Activated CD8-positive, alpha-beta memory T cell treated with anti-CD3 and anti-CD28 coated beads for 36 hours (primary cell): Measurements from ENCODE around the gene DUSP9. TPM values are rescaled to one million over a fixed set of nuclear protein-coding genes. Genes with fewer than 3 reads are reported as not detected.

ENCODE experiments used
- CTCF ChIA-PET: fragments of 350-600 bp; sonication (Branson Sonifier 250); formaldehyde crosslinking; loops from one replicate; lab custom pipeline; 2021; ENCODE audit warnings: antibody characterized with exemption; lab: Charles Lee
- POLR2A ChIA-PET: fragments of 350-600 bp; sonication (Branson Sonifier 250); formaldehyde crosslinking; loops from one replicate; lab custom pipeline; 2021; ENCODE audit warnings: antibody characterized with exemption; lab: Charles Lee
- total RNA-seq, 2 experiments: library from RNA; stranded (reverse); gene quantifications; one replicate each; pipeline ENCODE4 v1.2.3, GENCODE V29; 2021

Gene DUSP9
- total RNA-seq, 2 experiments from 2014 or later = 0.11 to 0.15 TPM

- ChIA-PET CTCF (no interaction called here), POLR2A (no interaction called here)
These were observed 13.3 kb upstream of the DUSP9 start for GRCh38 chrX:153633607-153634180.

DNA sequence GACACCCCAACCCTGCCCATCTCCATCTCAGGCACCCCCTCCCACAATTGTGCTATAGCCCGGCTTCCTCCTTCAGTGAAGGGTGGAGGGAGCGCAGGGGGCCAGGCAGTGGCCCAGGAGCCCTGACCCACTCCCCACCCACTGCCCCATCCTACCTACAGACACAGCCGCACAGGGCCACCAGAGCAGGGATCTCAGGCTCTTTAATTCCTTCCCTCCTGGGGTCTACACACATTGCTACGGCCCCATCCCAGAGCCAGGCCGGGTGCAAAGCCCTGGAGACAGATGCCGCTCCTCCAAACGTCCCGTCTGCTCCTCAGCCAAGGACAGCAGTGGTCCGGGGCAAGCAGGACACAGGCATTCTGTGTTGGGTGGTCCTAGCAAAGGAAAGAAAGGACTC is 12.8 kb upstream of the DUSP9 start:
- ChIA-PET POLR2A (no interaction called here), CTCF (no interaction called here)

DNA sequence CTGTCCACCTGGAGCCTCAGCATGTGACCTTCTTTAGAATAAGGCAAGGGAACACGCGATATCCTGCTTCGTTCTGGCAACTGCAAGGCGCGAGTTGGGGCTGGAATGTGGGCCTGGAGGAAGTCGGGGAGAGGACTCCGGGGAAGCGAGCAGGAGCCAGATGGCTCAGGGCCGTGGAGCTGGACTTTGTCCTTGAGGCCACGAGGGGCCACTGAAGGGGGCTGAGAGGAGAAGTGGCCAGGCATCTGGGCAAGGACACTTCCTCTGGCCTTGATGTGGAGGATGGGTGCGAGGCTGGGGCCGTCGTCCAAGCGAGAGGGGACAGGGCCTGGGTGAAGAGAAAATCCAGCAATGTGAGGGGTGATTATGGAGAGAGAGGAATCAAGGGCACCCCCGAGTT is 12.2 kb upstream of the DUSP9 start:
- POLR2A ChIA-PET = no interaction called here
- CTCF ChIA-PET = no interaction called here

DNA sequence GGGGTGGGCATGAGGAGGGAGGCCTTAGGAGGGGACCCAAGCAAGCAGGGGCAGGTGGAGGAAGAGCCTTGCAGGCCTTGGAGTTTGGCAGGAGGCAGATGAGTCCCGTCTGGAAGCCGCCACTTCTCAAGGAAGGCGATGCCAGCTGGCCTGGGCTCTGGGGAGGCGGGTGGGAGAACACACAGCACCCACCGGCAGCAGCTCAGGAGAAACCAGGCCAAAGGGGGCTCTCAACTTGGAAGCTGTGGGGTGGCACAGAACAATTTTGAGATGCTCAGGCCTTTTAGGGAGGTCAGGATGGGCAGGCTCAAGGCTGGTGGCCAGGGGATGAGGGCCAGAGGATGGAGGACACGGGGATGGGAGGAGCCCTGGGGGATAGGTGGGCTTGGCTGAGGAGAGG is 11.6 kb upstream of the DUSP9 start:
- ChIA-PET CTCF (no interaction called here), POLR2A (no interaction called here)

DNA sequence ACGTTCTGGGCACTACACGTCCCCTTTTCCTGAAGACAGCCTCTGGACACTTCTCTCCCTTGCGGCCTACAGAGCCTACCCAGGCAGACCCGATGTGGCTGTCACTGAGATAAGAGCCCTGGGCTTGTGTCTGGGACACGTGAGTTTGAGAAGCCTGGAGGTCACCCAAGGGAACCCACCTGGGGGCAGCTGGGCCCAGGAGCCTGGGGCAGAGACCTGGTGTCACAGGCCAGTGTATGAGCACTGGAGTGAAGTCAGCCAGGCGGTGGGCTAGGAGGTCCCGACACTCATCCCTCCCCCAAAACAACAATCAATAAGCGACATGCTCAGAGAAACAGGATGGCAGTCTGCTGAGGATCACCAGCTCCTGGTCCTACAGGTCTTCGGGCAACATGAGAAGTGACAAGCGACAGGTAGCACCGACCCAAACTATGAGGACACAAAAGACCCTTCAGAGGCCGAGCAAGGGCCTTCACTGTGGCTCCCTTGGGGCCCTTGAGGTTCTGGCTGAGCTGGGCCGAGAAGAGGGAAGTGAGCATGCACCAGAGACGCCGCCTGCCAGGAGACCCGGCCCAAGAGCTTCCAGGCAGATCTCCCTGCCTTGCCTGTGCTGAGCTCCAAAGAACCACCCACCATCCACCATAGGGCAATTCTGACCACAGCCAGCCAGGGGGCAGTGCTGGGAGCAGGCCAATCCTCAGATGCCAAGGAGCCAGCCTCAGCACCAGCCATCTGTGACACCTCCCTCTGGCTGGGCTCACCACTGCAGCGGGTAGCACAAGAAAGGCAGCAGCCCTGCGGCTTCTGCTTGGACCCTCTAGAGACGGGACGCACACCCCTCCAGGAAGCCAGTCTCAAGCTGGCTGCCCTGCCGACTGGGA is 11.0 kb upstream of the DUSP9 start:
- ChIA-PET POLR2A (no interaction called here), CTCF (interaction anchor here (0.7 to 1.3 kb wide), 4 partner anchors 9 to 34 kb away, joined by 3 to 4 read pairs (median 4); no protein-coding TSS in a partner anchor)

DNA sequence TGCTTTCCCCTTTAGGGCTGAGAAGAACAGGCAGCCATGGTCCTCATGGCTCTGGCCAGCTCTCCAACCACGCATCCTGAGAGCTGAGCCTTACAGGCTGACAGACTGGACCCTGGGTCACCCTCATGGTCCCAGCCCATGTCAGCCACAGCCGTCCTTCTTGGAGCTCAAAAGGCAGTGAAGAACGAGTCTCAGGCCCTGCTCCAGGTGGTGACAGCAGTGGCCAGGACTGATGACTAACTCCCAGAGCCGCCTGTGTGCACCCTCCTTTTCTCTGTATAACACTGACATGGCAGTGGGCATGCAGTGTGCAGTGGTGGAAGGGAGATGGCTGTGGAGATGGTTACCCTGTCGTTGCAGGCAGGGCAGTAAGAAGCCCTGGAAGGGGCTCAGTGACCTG is 10.3 kb upstream of the DUSP9 start:
- CTCF ChIA-PET = interaction anchor here (1.0 to 1.3 kb wide), 3 partner anchors 9 to 34 kb away, joined by 3 to 4 read pairs (median 4); no protein-coding TSS in a partner anchor
- POLR2A ChIA-PET = no interaction called here

DNA sequence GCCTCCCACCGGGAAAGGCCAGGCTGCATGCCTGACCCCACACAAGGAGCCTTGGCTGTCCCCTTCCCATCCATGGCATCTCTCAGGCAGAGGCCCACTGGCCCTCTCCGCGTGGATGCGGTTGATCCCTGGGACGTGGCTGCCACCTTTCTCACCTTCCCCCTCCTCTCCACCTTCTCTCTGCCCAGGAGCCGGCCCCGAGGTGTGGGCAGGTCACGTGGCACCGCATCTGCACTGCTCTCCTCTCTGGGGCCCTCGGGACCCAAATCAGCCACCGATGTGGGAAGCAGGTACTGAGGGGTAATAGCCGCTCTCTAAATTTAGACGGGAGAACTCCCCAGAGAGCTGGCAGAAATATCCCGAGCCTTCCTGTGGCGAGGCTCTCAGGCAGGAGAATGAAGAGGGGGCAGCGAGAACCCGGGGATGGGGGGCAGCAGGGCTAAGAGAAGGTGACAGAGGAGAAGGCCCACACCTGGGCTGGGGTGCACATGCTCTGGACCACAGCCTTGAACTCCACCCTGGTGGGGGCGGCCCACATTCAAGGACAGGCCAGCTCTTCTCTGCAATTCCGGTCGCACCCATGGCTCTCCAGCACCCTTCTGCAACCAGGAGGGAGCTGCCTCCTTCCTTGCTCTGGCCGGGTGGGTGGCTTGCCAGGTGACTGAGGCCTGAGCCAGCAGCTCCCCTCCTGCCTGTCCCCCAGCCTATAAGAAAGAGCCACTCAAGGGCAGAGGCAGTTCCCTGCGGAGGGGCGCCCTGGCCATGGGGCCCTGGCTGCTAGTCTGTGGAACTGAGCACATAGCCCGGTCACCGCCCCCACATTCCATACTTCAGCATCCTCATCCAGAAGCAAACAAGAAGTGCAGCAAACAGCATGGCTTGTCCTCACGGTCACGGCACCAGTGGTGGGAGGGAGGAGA is 9.6 kb upstream of the DUSP9 start:
- ChIA-PET POLR2A (no interaction called here), CTCF (interaction anchor here (1.2 to 1.3 kb wide), 2 partner anchors 9 to 33 kb away, joined by 3 to 4 read pairs; no protein-coding TSS in a partner anchor)

- CTCF ChIA-PET = no interaction called here
These were observed 9.0 kb upstream of the DUSP9 start for GRCh38 chrX:153638041-153638371.

DNA sequence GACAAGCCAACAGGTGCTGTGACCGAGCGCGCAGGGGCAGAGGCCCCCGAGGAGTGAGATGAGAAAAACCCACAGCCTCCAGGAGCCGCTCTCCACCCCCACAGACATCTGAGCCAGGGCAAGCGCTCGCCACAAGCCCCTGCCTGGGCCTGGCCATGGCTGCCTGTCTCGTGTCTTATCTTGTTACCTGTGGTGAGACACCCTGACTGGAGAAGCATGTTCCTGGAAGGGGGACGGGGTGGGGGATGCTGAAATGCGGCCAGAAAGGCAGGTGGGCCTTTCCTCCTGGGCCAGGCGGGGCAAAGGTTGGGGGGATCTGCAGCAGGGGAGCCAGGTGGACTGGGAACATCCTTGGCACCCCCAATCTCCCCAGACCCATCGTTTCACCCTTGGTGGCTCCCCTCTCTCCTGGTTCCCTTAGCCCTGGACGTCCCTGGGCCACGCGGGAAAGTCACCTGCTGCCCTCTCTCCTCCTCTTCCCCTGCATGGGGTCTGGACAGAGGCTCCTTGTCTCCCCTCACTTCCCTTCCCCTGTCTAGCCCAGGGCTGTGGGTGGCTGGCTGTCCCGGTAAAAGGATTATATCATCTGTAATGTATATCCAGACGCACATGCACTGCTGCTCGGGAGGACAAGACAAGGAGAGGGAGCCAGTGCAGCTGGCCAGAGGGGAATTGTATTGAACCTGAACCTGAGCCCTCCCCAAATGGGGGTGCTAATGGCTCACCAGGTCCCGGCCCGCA is 8.4 kb upstream of the DUSP9 start:
- ChIA-PET POLR2A (no interaction called here), CTCF (no interaction called here)

More at GRCh38 chrX:153638041-153638371, 9.0 kb upstream of the DUSP9 start:
- POLR2A ChIA-PET = no interaction called here

DNA sequence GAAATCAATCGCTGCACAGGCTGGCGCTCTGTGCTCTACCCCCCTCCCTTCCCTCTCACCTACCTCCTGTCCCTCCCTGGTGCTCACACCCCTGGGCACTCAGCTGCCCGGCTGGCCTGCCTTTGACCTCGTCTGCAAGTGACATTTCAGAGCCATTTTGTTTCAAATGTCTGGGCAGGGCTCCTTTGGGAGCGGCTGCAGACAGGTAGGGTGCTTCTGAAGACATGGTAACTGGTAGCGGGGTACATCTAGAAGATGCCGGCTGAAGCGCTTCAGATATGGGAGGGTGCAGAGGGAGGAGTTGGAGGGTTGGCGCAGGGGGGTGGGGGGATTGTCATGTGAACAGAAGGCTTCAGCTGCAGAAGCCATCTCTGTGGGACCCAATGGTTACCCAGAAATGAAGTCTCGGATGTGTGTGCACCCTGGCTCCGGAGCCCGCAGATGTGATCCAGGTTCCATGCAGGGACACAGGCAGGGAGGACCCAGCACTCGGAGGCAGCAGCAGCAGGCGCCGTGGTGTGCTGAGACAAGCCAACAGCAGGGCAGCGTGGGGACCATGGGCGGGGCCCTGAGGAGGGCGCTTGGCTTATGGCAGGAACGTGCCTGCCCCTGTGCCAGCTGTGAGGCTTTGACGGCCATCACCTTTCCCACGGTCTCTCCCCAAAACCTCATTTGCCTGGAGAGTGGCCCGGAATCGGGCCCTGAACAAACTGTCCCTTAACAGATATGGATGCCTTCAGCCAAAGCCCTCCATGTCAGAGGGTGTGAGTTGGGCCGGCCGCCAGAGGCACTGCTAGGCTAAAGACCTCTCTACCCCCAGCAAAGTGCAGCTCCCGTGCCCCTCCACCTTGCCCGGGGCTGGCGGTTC is 7.6 kb upstream of the DUSP9 start:
- CTCF ChIA-PET = interaction anchor here (1.2 to 1.3 kb wide), 2 partner anchors 30 kb away, joined by 3 read pairs; no protein-coding TSS in a partner anchor
- POLR2A ChIA-PET = no interaction called here

DNA sequence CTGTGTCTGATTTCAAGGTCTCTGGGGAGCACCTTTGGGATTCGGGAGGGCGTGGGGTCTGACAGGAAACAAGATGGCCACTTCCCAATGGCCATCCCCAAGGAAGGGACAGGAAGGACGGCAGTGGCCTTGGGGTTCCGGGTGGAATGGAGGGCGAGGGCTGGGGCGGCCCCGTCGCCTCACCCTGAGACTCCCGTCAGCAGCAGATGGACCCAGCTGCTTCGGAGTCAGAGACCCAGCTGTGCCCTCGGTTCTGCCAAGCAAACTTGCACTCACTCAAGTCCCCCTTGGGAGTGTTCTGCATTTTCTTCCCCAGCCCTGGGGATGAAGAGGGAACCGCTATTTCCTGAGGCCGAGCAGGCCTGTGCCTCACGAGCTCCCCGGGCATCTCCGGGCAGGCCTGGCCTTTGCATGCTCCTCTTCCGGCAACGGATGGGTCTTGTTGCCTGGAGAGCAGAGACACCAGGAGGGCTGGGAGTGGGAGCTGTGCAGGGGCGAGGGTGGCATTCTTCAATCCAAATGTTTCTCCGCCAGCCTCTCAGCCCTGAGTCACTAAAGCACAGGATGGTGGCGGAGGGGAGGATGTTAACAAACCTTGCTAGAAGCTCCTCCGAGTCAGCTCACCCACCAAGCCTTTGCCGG is 6.8 kb upstream of the DUSP9 start:
- ChIA-PET POLR2A (no interaction called here), CTCF (interaction anchor here (1.2 to 1.9 kb wide), 3 partner anchors 9 to 31 kb away, joined by 3 to 4 read pairs (median 3); no protein-coding TSS in a partner anchor)

GRCh38 chrX:153640736-153641575 is 6.0 kb upstream of the DUSP9 start:
- POLR2A ChIA-PET = no interaction called here

GRCh38 chrX:153641627-153642026 is 5.4 kb upstream of the DUSP9 start:
- ChIA-PET POLR2A (no interaction called here), CTCF (interaction anchor here (1.9 kb wide), 1 partner anchor 8 kb away, joined by 4 read pairs; no protein-coding TSS in a partner anchor)

More at GRCh38 chrX:153640736-153641575, 6.0 kb upstream of the DUSP9 start:
- CTCF ChIA-PET = interaction anchor here (1.2 to 1.9 kb wide), 3 partner anchors 9 to 31 kb away, joined by 3 to 4 read pairs (median 3); no protein-coding TSS in a partner anchor

DNA sequence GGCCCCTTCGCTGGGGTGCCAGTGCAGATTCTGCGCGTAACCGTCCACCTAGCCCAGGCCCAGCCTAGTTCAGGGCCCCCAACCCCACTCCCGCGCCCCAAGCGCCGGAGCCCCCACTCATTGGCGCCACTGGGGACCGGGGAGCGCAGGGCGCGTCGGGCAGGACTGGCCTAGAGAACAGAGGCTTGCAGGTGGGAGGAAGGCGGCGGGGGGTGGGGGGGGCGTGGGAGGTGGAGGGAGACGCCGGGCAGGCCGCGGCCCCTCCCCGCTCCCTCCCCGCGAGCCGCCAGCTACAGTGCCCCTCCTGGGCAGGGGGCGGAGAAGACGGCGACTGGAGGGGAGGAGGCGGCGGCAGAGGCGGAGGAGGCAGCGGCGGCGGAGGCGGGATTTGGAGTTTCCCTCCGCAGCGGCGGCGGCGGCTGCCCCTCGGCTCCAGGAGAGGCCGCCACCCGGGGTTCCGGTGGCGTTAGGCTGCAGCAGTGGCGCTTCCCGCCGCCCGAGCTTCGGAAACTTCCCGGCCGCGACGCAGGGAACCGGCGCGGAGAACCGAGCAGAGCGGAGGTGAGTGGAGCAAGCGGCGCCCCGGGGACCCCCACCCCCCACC is 4.8 kb upstream of the DUSP9 start:
- ChIA-PET CTCF (interaction anchor here (1.5 kb wide), 1 partner anchor 22 kb away, joined by 3 read pairs; no protein-coding TSS in a partner anchor), POLR2A (no interaction called here)

GRCh38 chrX:153642655-153643430 is 4.2 kb upstream of the DUSP9 start:
- CTCF ChIA-PET = interaction anchor here (0.7 to 1.5 kb wide), 2 partner anchors 13 to 22 kb away, joined by 3 read pairs; no protein-coding TSS in a partner anchor
- POLR2A ChIA-PET = no interaction called here
